BLaER1 (cell line): Measurements from ENCODE around the gene SLC35F5.
"Not testable (repeated sequence)": the region's sequence is repeated elsewhere in the genome, so short reads cannot be mapped to it uniquely, and the experiment has no call there.

Experiments used
- H3K27ac ChIP-seq: shearing (Covaris generic); formaldehyde crosslinking; 2 replicates; pipeline ENCODE4 v1.8.1; 2022
- H3K27me3 ChIP-seq: shearing (Covaris generic); formaldehyde crosslinking; 2 replicates; pipeline ENCODE4 v1.8.1; 2022
- H3K36me3 ChIP-seq: shearing (Covaris generic); formaldehyde crosslinking; 2 replicates; pipeline ENCODE4 v1.8.1; 2022
- H3K4me1 ChIP-seq: shearing (Covaris generic); formaldehyde crosslinking; 2 replicates; pipeline ENCODE4 v1.8.1; 2022
- H3K4me2 ChIP-seq: shearing (Covaris generic); formaldehyde crosslinking; 2 replicates; pipeline ENCODE4 v1.8.1; 2022
- H3K4me3 ChIP-seq: shearing (Covaris generic); formaldehyde crosslinking; 2 replicates; pipeline ENCODE4 v1.8.1; 2022
- H3K9ac ChIP-seq: shearing (Covaris generic); formaldehyde crosslinking; 2 replicates; pipeline ENCODE4 v1.8.1; 2022
- H3K9me3 ChIP-seq: shearing (Covaris generic); formaldehyde crosslinking; 2 replicates; pipeline ENCODE4 v1.8.1; 2022
- H4K20me1 ChIP-seq: shearing (Covaris generic); formaldehyde crosslinking; 2 replicates; pipeline ENCODE4 v1.8.1; 2022
- Cebpa-rat ChIP-seq: shearing (Covaris generic); IDR thresholded peaks from 2 replicates; pipeline ENCODE4 v1.8.1; 2022

SLC35F5 gene

DNA sequence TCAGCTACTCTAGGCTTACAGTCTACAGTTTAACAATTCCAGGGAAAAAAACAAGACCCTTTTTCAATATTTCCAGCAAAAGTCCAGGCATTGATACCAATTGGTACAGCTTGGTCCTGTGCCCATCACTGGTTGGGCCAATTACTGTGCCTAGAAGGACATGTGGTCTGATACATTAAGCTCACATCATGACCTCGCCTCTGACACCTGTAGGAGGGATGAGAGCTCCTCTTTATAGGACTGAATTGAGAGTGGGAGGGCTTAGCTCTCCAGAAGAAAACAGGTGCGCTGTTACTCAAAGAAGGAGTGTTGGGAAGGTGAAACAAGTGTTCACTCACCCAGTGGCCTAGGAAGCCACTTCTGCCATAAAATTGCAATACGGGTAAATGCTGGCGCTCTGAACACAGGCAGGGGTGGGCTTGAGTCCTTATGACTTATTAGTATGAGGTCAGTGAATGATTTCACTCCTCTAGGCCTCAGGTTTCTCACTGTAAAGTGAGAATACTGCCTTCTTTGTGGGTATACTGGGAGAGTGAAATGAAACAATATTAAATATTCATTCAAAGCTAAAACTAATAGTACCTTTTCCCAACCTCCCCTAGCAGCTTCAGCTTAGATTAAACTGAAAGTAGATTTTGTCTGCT is 79.7 kb downstream of the SLC35F5 start:
- H3K9ac ChIP-seq, result no peak overlapping the region
- H4K20me1 ChIP-seq, result no peaks in the 10 kb centered on the region
- TF ChIP-seq Cebpa-rat, result no peak
- H3K9me3 ChIP-seq, result no peaks in the 10 kb centered on the region
- no peaks in the 10 kb centered on the region for H3K27me3 ChIP-seq
- H3K27ac ChIP-seq, result no peak overlapping the region
- no peaks in the 10 kb centered on the region for H3K4me1 ChIP-seq
- no peak overlapping the region for H3K4me3 ChIP-seq
- no peaks in the 10 kb centered on the region for H3K36me3 ChIP-seq
- no peak overlapping the region for H3K4me2 ChIP-seq

DNA sequence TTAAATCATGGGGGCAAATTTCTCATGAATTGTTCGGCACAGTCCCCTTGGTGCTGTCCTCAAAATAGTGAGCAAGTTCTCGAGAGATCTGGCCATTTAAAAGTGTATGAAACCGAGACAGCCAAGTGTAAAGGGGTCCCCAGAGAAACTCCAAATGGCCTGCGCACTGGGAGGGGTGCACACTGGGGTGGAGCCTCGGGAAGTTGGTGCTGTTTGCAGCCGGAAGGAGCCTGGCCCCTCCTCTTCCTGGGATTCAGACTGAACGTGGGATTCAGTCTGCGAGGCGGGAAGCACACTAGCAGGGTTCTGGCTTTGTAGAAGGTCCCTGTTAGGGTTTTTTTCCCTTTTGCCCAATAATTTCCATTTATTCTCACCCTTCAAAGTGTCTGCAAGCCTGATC is 80.6 kb downstream of the SLC35F5 start:
- Histone ChIP-seq H3K9ac (no peak overlapping the region), H3K27me3 (no peaks in the 10 kb centered on the region), H3K9me3 (no peaks in the 10 kb centered on the region), H3K4me1 (no peaks in the 10 kb centered on the region), H3K4me2 (no peak overlapping the region), H4K20me1 (no peaks in the 10 kb centered on the region), H3K4me3 (no peak overlapping the region), H3K36me3 (no peaks in the 10 kb centered on the region), H3K27ac (no peak overlapping the region)
- TF ChIP-seq Cebpa-rat, result no peak

DNA sequence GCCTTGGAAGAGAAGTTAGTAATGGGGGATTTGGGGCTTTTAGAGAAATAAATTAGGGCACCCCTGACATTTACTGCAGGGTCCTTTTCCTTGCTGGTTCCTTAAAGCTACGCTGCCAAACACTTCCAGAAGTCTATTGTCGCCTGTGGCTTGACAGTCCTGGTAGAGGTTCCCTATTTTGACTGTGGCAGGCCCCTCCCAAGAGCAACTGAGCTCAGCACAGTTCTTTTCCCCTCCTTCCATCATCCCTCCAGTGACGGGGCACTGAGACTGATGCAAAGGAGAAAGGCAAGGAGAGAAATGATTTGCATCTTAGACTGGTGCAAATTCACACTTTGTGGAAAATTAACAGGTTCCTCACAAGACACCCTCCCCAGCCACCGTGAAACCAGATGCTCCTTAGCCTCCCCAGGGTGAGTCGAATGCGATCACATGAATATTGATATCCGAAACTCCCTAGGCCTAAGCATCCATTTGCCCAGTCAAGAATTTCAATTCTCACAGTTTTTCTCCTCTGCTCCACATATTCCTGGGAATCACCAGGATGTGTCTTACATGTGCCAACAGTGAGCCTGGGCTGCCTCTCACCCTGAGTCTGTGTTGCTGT is 84.0 kb downstream of the SLC35F5 start:
- H3K9me3 ChIP-seq, result no peaks in the 10 kb centered on the region
- H3K36me3 ChIP-seq, result no peaks in the 10 kb centered on the region
- H3K4me3 ChIP-seq, result no peak overlapping the region
- H3K9ac ChIP-seq, result no peak overlapping the region
- H3K4me1 ChIP-seq, result no peaks in the 10 kb centered on the region
- no peaks in the 10 kb centered on the region for H4K20me1 ChIP-seq
- H3K27me3 ChIP-seq, result no peaks in the 10 kb centered on the region
- no peak overlapping the region for H3K4me2 ChIP-seq
- H3K27ac ChIP-seq, result no peak overlapping the region
- TF ChIP-seq Cebpa-rat, result no peak

DNA sequence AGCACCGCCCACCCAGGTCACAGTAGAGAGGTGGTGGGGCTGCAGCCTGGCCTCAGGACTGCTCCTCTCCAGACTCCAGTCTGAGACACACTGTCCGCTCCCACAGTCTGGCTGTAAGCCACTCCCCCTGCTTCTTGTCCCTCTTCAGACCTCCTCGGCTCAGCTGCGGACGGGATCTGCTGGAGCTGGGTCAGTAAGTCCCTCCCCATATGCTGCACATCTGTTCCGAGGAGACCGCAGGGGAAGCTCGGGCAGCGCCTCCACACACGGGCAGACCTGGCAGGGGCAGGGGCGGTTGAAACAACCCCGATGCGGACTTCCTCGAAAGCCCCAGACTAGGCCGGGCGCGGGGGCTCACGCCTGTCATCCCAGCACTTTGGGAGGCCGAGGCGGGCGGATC is 87.4 kb downstream of the SLC35F5 start:
- H3K27me3 ChIP-seq, H3K9me3 ChIP-seq, H3K4me3 ChIP-seq, H3K4me1 ChIP-seq, H3K27ac ChIP-seq, H4K20me1 ChIP-seq, H3K36me3 ChIP-seq, H3K9ac ChIP-seq, H3K4me2 ChIP-seq: not testable (repeated sequence)

DNA sequence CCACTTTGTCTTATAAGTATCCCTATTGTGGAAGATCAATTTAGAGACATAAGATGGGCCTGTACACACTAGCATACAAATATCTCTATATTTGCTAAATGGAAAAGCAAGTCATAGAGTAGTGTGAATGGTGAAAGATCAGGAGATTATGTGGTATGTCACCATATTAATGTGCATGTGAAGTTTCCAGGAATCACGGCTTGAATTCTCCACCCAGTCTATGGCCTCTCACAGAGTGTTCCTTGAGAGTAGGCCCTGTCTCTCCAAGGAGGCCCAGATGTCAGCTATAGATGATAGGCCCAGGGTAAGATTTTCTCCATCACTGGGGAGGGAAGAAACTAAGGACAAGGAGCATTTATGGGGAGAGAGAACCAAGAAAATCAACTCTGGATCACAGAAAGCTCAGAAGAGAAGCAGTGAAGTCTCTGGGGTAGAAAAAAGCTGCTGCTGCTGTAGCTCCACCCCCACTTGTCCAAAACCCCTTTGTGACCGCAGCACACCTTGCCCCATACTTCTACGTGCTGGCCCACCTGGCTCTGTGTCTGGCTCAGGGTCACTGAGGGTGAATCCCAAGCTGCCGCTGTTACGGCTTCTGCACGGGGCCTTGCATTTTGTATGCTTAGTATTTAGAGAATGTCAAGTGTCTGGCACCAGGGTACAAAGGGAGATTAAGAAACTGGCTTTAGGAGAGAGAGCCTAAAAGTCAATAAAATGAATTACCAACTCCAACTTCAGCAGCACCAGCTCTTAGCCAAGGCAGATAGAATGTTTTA is 91.5 kb downstream of the SLC35F5 start:
- H4K20me1 ChIP-seq, H3K9me3 ChIP-seq, H3K9ac ChIP-seq: not testable (repeated sequence)

DNA sequence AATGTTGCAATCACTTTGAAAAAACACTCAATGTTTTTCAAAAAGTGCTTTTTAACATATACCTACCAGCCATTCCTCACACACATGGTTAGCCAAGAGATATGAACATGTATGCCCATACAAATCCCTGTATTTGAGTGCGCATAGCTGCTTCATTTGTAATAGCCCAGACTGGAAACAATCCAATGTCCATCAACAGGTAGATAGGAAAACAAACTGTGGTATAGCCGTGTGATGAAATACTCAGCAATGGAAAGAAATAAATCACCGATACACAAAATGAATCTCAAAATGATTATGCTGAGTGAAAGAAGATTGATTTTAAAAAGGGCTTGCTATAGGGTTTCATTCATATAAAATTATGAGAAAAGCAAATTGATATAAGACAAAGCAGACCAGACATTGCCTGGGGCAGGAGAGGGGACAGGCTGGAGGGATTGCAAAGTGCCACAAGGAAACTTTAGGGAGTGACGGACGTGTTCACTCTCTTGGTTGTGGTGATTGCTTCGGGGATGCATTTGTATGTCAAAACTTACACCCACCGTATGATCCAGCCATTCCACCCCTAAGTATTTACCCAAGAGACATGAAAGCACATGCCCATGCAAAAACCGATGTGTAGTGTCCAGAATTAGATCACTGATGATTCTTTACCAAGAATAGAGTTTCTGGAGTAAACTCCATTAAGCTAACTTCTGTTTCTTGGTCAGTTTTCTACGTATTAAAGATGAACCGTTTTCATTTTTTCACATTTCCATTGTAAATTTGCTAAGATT is 93.0 kb downstream of the SLC35F5 start:
- not testable (repeated sequence) for H3K9me3 ChIP-seq, H3K4me1 ChIP-seq, H3K4me2 ChIP-seq, H3K9ac ChIP-seq, H3K27ac ChIP-seq, H4K20me1 ChIP-seq, H3K36me3 ChIP-seq, H3K4me3 ChIP-seq, H3K27me3 ChIP-seq

More for the DNA sequence above, 91.5 kb downstream of the SLC35F5 start:
- H3K4me3 ChIP-seq, H3K4me1 ChIP-seq, H3K4me2 ChIP-seq, H3K27ac ChIP-seq, H3K36me3 ChIP-seq, H3K27me3 ChIP-seq: not testable (repeated sequence)
